SK-N-SH (cell line): Measurements from ENCODE around the gene KRT78. TPM values are rescaled to one million over a fixed set of nuclear protein-coding genes. Genes with fewer than 3 reads are reported as not detected.

Source experiments
- CTCF ChIA-PET: fragments of 300-600, 350-600 bp; formaldehyde crosslinking; extraction: SDS; loops from one replicate; lab custom pipeline; 2021; lab: Yijun Ruan, JAX
- POLR2A ChIA-PET: fragments of 350-600 bp; sonication (Branson Sonifier 250); formaldehyde crosslinking; extraction: SDS; loops from one replicate; lab custom pipeline; 2020; ENCODE audit warnings: antibody characterized with exemption, inconsistent platforms; lab: Yijun Ruan, JAX
- DNase-seq: peaks from one replicate; pipeline ENCODE4 v3.0.0; 2012
- H2AFZ ChIP-seq: fragments of 200-600 bp; sonication (generic); 2 replicates; pipeline ENCODE4 v1.8.1; 2016; ENCODE audit warnings: antibody characterized with exemption, mild to moderate bottlenecking, low read depth
- H3F3A ChIP-seq: fragments of 200-600 bp; sonication (generic); replicated peaks from 2 replicates; pipeline ENCODE3; 2016; ENCODE audit warnings: antibody characterized with exemption, mild to moderate bottlenecking; ENCODE audit not compliant: insufficient read depth
- H3K27ac ChIP-seq, 2 experiments: fragments of 200-500 bp in 1 of 2; fragments of 200-600 bp in 1 of 2; sonication (Bioruptor generic) in 1 of 2; sonication (generic), shearing (Covaris generic) in 1 of 2; 2 replicates each; pipeline versions ENCODE4 v1.5.1 to v1.6.1; 2014 to 2016; ENCODE audit warnings: low read depth in 2 of 2, inconsistent platforms in 1 of 2, low read length in 1 of 2, mild to moderate bottlenecking in 1 of 2, mixed read lengths in 1 of 2
- H3K27me3 ChIP-seq: fragments of 200-600 bp; sonication (generic), shearing (Covaris generic); 2 replicates; pipeline ENCODE4 v1.6.1; 2016; ENCODE audit warnings: mixed run types; ENCODE audit not compliant: insufficient read depth
- H3K36me3 ChIP-seq, 2 experiments: fragments of 200-500 bp in 1 of 2; fragments of 200-600 bp in 1 of 2; sonication (Bioruptor generic) in 1 of 2; sonication (generic) in 1 of 2; replicated peaks in 1 of 2; 2 replicates each; pipeline versions ENCODE3 to v1.5.1; 2014 to 2016; ENCODE audit warnings: low read length in 1 of 2, mild to moderate bottlenecking in 1 of 2; ENCODE audit not compliant: insufficient read depth in 2 of 2, control insufficient read depth in 1 of 2
- H3K4me1 ChIP-seq, 2 experiments: fragments of 200-500 bp in 1 of 2; fragments of 200-600 bp in 1 of 2; sonication (Bioruptor generic) in 1 of 2; sonication (generic), shearing (Covaris generic) in 1 of 2; 2 replicates each; pipeline versions ENCODE4 v1.5.1 to v1.6.1; 2014 to 2016; ENCODE audit warnings: low read depth in 1 of 2, low read length in 1 of 2, mixed run types in 1 of 2; ENCODE audit not compliant: insufficient read depth in 2 of 2, control insufficient read depth in 1 of 2
- H3K4me2 ChIP-seq: fragments of 200-600 bp; sonication (generic), shearing (Covaris generic); 2 replicates; pipeline ENCODE4 v1.6.1; 2017; ENCODE audit warnings: mixed run types
- H3K4me3 ChIP-seq, 2 experiments: fragments of 200-500 bp in 1 of 2; fragments of 200-600 bp in 1 of 2; sonication (Bioruptor generic) in 1 of 2; sonication (generic), shearing (Covaris generic) in 1 of 2; 2 replicates each; pipeline versions ENCODE4 v1.5.1 to v1.8.1; 2014 to 2016; ENCODE audit warnings: low read depth in 2 of 2, inconsistent platforms in 1 of 2, low read length in 1 of 2, mild to moderate bottlenecking in 1 of 2, mixed read lengths in 1 of 2, moderate library complexity in 1 of 2
- H3K79me2 ChIP-seq: fragments of 200-600 bp; sonication (generic); 2 replicates; pipeline ENCODE4 v1.8.1; 2017; ENCODE audit warnings: mild to moderate bottlenecking; ENCODE audit not compliant: insufficient read depth
- H3K9ac ChIP-seq: fragments of 200-600 bp; sonication (generic); 2 replicates; pipeline ENCODE4 v1.6.1; 2017; ENCODE audit warnings: mixed run types
- H3K9me2 ChIP-seq: fragments of 200-600 bp; sonication (generic); 2 replicates; pipeline ENCODE4 v1.6.1; 2017; ENCODE audit warnings: mixed run types
- H3K9me3 ChIP-seq: fragments of 200-600 bp; sonication (generic); 2 replicates; pipeline ENCODE4 v1.6.1; 2017; ENCODE audit warnings: mixed run types, mild to moderate bottlenecking, moderate library complexity
- H4K20me1 ChIP-seq: fragments of 200-600 bp; sonication (generic); 2 replicates; pipeline ENCODE4 v1.6.1; 2017; ENCODE audit warnings: mild to moderate bottlenecking, mixed run types; ENCODE audit not compliant: insufficient read depth
- NFIC ChIP-seq: IDR thresholded peaks from 2 replicates; pipeline ENCODE4 v1.4.0; 2012; ENCODE audit warnings: borderline replicate concordance
- WGBS: methylation state at CpG from one replicate; pipeline ENCODE4 v1.1.6; 2017; ENCODE audit warnings: low lambda C conversion rate; 5-methylcytosine and 5-hydroxymethylcytosine counted together
- polyA plus RNA-seq, 3 experiments: library from polyadenylated mRNA; depleted of rRNA; stranded (reverse); fragments of >200 nt; gene quantifications; 2 replicates each; pipeline ENCODE4 v1.2.3, GENCODE V29; 2012
- TF ChIP-seq, protein P1 (sequence below): IDR thresholded peaks from 2 replicates; pipeline ENCODE4 v1.6.1; 2012; ENCODE audit warnings: mild to moderate bottlenecking, low read depth, low read length, moderate library complexity
- TF ChIP-seq, protein P2 (sequence below): IDR thresholded peaks from 2 replicates; pipeline ENCODE4 v1.4.0; 2012; ENCODE audit warnings: low read depth
- TF ChIP-seq, protein P3 (sequence below): IDR thresholded peaks from 2 replicates; pipeline ENCODE4 v1.4.0; 2012; ENCODE audit warnings: low read depth, borderline replicate concordance

KRT78 gene
- polyA plus RNA-seq, 1 of the 3 experiments (the other 2 are of a cell fraction) = not detected

DNA sequence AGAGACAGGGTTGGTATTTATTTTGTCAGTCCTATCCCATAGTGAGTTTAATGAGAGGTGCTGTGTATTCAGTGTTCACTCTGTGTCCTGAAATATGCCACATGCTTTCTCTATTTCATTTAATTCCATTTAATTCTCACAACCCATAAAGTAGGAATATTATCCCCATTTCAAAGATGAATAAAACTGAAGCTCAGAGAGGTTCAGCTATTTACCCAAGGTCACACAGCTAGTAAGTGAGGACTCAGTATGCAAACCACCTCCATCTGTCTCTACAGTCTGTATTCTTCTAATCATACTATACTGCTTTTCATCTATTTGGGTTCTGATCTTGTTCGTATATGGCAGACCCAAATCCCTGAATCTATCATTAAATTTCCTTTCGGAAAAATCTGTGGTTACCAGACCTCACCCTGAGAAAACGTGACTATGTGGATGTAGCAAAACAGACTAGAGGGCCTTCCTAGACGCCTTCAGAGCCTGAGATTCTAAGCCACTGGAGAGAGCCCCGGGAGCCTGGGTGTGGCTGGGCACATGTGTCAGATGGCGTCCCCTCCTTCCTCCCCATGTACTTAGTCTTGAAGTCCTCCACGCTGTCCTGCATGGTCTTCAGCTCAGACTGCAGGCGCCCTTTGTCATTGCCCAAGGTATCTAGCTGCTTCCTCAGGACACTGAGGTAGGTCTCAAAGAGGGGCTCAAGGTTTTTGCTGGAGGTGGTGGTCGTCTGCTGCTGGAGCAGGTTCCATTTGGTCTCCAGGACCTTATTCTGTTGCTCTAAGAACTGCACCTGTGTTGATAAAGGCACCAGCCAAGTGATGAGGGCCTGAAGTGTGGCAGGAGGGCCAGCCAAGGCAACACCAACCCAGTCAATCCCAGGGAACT lies 37.4 kb downstream of the KRT78 start:
- TF ChIP-seq, protein P1, sequence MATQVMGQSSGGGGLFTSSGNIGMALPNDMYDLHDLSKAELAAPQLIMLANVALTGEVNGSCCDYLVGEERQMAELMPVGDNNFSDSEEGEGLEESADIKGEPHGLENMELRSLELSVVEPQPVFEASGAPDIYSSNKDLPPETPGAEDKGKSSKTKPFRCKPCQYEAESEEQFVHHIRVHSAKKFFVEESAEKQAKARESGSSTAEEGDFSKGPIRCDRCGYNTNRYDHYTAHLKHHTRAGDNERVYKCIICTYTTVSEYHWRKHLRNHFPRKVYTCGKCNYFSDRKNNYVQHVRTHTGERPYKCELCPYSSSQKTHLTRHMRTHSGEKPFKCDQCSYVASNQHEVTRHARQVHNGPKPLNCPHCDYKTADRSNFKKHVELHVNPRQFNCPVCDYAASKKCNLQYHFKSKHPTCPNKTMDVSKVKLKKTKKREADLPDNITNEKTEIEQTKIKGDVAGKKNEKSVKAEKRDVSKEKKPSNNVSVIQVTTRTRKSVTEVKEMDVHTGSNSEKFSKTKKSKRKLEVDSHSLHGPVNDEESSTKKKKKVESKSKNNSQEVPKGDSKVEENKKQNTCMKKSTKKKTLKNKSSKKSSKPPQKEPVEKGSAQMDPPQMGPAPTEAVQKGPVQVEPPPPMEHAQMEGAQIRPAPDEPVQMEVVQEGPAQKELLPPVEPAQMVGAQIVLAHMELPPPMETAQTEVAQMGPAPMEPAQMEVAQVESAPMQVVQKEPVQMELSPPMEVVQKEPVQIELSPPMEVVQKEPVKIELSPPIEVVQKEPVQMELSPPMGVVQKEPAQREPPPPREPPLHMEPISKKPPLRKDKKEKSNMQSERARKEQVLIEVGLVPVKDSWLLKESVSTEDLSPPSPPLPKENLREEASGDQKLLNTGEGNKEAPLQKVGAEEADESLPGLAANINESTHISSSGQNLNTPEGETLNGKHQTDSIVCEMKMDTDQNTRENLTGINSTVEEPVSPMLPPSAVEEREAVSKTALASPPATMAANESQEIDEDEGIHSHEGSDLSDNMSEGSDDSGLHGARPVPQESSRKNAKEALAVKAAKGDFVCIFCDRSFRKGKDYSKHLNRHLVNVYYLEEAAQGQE = no peak
- TF ChIP-seq, protein P2, sequence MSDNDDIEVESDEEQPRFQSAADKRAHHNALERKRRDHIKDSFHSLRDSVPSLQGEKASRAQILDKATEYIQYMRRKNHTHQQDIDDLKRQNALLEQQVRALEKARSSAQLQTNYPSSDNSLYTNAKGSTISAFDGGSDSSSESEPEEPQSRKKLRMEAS = no peak
- TF ChIP-seq, all 33 proteins: peak for 0
- H3K9me3 ChIP-seq = no peaks in the 10 kb centered on the region
- H3K79me2 ChIP-seq = no peaks in the 10 kb centered on the region
- no peak overlapping the region for H3K27ac ChIP-seq
- 27% methylated on average over 9 of the region's 9 CpGs for WGBS
- peaks cover 24% of the 10 kb centered on the region; the same call in 1 of the 2 replicates for H3K27me3 ChIP-seq
- no peak overlapping the region for H3K4me2 ChIP-seq
- no peak overlapping the region for H3K9ac ChIP-seq
- no peak for DNase-seq
- POLR2A ChIA-PET = no interaction called here
- no peaks in the 10 kb centered on the region for H3F3A ChIP-seq
- no peaks in the 10 kb centered on the region for H3K9me2 ChIP-seq
- no peak overlapping the region for H2AFZ ChIP-seq
- H3K4me1 ChIP-seq = no peaks in the 10 kb centered on the region
- H3K4me3 ChIP-seq = no peak overlapping the region
- CTCF ChIA-PET = no interaction called here
- H3K36me3 ChIP-seq = no peaks in the 10 kb centered on the region
- no peaks in the 10 kb centered on the region for H4K20me1 ChIP-seq

DNA sequence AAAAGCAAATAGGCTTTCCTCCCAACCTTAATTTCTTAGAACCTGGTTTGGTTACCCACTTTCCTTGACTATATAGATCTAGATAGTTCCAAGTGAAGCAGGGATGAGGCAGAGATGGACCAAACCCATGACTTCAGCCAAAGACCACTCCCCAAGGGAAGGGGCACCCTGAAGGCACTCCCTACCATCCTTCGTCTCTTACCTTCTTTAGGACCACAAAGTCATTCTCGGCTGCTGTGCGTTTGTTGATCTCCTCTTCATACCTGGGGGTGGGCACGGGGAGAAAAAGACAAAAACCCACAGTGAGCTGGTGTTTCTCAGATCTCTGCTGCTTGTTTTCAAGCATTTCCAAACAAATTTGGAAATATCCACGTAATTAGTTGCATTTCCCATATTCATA lies 38.2 kb downstream of the KRT78 start:
- no peak for DNase-seq
- H3K9me2 ChIP-seq = no peaks in the 10 kb centered on the region
- POLR2A ChIA-PET = no interaction called here
- no peak for TF ChIP-seq NFIC
- TF ChIP-seq, protein P3, sequence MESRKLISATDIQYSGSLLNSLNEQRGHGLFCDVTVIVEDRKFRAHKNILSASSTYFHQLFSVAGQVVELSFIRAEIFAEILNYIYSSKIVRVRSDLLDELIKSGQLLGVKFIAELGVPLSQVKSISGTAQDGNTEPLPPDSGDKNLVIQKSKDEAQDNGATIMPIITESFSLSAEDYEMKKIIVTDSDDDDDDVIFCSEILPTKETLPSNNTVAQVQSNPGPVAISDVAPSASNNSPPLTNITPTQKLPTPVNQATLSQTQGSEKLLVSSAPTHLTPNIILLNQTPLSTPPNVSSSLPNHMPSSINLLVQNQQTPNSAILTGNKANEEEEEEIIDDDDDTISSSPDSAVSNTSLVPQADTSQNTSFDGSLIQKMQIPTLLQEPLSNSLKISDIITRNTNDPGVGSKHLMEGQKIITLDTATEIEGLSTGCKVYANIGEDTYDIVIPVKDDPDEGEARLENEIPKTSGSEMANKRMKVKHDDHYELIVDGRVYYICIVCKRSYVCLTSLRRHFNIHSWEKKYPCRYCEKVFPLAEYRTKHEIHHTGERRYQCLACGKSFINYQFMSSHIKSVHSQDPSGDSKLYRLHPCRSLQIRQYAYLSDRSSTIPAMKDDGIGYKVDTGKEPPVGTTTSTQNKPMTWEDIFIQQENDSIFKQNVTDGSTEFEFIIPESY = no peak
- TF ChIP-seq, all 33 proteins: peak for 0
- Histone ChIP-seq H3F3A (no peaks in the 10 kb centered on the region), H3K4me1 (no peaks in the 10 kb centered on the region), H3K79me2 (no peaks in the 10 kb centered on the region), H3K9me3 (no peaks in the 10 kb centered on the region), H4K20me1 (no peaks in the 10 kb centered on the region), H3K36me3 (no peaks in the 10 kb centered on the region), H3K9ac (no peak overlapping the region), H3K27ac (no peak overlapping the region), H3K4me2 (no peak overlapping the region), H3K27me3 (peaks cover 17% of the 10 kb centered on the region; the same call in 1 of the 2 replicates), H3K4me3 (no peak overlapping the region), H2AFZ (no peak overlapping the region)
- 33% methylated on average over 5 of the region's 5 CpGs for WGBS
- CTCF ChIA-PET = no interaction called here
